A172 (cell line): ENCODE results near the gene CDK11A. TPM values are rescaled to one million over a fixed set of nuclear protein-coding genes. Genes with fewer than 3 reads are reported as not detected.
"Not testable (repeated sequence)": the region's sequence is repeated elsewhere in the genome, so short reads cannot be mapped to it uniquely, and the experiment has no call there.

Experiments
- DNase-seq: peaks from one replicate; pipeline ENCODE4 v3.0.0-alpha.2; 2015; ENCODE audit warnings: low spot score
- total RNA-seq: library from RNA; depleted of rRNA; stranded (reverse); fragments of >200 nt; shearing (Covaris generic); gene quantifications from 2 replicates; pipeline ENCODE4 v1.2.3, GENCODE V29; 2014

CDK11A gene
- total RNA-seq, 1 experiment from 2014 or later = 9.8 TPM

DNA sequence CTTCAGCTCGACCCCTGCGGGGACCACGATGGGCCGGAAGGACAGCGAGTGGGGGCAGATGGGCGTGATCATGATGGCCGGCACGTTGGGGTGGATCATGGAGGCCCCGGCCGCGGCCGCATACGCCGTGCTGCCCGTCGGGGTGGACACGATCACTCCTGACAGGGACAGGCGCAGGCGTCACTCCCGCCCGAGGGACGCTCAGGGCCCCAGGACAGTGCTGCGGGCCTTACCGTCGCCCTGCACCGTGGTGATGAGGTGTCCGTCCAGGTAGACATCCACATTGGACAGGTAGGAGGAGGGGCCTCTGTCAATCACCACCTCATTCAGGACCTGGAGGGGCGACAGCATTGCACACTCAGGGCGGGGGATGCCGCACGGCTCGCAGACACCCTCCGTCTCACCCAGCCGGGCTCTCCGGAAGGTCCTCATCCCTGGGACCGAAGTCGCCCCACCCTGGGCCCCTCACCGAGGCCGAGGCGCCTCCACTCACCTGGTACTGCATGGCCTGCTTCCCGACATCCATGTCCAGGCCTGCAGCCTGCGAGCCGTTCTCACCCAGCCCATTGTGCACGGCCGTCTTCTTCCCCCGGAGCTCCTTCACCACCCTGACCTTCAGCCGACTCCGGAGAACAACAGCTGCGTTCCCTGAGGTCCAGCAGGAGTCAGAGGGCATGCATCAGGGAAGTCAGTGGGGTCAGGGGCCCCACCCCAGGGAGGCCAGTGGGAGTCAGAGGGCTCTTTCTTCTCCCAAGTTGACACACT, 30.1 kb upstream of the CDK11A start:
- DNase-seq = no peak

- DNase-seq = no peak
These were observed 29.4 kb upstream of the CDK11A start for GRCh38 chr1:1753607-1754005.

DNA sequence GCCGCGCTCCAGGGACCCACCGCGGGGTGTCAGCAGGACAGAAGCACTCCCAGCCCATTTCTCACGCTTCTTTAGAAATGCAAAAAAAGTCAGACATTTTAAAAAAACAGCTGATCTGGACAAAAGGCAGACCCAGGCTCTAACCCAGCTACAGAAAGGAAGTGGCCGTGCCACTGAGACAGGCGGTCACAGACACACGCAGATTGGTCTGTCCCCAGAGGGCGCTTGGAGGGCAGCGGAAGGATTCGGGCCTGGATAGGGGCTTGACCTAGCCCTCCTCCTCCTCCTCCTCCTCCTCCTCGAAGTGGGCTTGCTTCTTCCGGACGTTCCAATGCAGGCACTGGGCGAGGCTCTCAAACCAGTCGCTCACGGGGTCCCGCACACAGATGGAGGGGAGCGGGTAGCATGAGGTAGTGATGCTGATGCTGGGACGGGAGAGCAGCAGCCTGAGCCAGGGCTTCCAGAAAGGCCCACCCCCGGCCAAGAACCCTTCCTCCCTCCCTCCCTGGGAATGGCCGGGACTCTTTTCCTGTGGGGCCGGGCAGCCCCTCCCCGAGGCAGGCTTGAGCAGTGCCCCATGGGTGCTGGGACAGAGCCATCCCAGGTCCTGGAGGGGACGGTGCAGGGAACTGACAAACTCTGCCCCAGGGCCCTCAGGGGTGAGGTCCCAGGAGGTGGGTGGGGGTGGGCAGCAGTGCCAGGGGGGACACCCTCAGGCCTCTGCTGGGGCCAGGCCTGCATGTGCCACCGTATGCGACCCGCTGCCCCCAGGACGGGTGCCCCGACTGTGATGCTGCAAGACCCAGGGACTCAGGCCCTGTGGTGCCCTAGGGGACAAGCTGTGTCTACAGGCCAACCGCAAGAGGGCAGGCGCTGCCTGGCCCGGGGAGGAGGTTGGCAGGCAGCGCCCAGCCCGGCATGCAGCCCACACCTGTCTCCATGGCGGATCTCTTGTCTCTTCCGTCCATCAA, 28.8 kb upstream of the CDK11A start:
- no peak for DNase-seq

GRCh38 chr1:1752190-1752589, 28.0 kb upstream of the CDK11A start:
- no peak for DNase-seq

GRCh38 chr1:1749941-1750340, 25.8 kb upstream of the CDK11A start:
- not testable (repeated sequence) for DNase-seq

DNA sequence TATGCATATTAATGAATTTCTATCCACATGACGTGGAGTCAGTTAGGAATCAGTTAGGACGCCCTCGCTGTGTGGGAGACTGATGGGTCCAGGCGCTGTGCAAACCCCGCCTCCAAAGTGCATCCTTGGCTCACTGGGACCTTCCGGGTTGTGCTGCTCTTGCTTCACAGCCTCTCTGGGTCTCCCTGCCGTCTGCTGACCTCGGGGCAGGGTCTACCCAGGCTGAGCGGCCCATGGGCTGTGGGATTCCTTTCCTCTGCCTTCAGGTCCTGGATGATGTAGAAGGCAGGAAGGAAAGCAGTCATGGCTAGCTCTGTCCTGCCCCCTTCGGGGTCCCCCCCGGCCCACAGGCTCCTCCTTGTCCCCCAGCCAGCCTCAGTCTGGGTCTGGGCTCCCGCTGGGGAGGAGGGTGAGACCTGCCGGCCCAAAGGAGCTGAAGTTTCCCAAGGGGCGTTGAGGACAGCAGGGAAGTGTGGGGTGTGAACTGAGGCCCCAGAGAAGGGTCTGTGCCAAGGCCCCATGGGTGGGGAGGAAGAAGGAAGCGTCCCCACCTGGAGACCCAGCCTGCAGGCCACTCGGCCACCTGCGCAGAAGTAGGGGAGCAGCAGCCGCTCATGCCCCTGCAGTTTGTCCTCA, 24.6 kb upstream of the CDK11A start:
- no peak for DNase-seq

GRCh38 chr1:1746566-1746909, 22.4 kb upstream of the CDK11A start:
- DNase-seq = not testable (repeated sequence)

DNA sequence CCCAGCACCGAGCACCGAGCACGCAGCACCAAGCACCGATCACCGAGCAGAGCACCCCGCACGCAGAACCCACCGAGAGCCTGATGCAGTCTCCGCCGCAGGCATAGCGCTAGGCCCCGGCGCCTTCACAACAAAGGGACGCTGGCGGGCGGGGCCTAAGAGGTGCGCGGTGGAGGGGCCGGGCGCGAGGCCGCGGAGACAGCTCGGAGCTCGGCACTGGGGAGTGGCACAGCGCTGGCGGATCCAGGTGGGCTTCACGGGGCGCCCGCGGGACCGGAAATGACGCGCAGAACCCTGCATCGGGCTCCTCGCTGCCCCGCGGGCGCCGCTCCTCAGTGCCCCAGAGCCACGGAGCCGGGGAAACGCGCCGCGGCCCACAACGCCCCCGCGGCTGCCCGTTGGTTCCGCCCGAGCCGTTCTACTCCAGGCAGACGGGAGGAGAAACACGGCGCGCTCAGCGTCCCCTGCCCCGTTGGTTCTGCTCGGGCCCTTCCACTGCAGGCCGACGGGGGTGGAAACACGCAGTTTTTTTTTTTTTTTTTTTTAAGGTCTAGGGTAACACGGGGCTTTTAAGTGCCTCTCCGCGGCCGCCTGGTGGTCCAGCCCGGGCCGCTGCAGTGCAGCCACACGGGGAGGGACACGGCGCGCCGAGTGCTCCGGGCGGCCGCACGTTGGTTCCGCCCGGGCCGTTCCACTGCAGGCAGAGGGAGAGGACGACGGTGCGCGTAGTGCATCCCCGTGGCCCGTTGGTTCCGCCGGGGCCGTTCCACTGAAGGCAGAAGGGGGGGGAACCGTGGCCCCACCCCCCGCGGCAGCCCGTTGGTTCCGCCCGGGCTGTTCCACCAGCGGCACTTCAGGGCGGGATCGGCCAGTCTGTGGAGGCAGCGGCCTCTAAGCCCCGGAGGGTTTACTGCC, 21.8 kb upstream of the CDK11A start:
- DNase-seq = peak; percentile 47

GRCh38 chr1:1742529-1742928, 18.4 kb upstream of the CDK11A start:
- not testable (repeated sequence) for DNase-seq

GRCh38 chr1:1741013-1741412, 16.9 kb upstream of the CDK11A start:
- peak; percentile 79 for DNase-seq

DNA sequence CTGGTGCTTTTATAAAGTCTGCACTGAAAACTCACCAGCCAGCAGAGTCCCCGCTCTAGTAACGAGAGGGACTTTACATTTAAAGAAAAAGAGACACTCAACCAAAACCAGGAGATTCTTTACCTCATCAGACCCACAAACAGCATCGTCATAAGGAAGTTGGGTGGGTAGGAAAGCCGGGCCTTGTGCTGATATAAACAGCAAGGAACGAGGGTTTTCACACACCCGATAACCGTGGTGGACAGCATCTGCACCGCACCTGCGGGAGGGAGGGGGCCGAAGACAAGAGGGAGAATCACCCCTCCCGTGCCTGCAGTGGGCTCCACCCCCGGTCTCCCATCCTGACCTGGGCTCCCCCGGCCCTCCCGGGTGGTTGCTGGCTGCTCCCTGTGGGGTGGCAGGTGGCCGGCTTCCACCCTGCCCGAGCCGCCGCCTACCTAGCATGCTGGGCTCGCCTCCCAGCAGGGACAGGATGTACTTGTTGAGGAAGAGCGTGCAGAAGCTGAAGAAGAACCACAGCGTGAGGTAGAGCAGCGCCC, 14.7 kb upstream of the CDK11A start:
- not testable (repeated sequence) for DNase-seq

DNA sequence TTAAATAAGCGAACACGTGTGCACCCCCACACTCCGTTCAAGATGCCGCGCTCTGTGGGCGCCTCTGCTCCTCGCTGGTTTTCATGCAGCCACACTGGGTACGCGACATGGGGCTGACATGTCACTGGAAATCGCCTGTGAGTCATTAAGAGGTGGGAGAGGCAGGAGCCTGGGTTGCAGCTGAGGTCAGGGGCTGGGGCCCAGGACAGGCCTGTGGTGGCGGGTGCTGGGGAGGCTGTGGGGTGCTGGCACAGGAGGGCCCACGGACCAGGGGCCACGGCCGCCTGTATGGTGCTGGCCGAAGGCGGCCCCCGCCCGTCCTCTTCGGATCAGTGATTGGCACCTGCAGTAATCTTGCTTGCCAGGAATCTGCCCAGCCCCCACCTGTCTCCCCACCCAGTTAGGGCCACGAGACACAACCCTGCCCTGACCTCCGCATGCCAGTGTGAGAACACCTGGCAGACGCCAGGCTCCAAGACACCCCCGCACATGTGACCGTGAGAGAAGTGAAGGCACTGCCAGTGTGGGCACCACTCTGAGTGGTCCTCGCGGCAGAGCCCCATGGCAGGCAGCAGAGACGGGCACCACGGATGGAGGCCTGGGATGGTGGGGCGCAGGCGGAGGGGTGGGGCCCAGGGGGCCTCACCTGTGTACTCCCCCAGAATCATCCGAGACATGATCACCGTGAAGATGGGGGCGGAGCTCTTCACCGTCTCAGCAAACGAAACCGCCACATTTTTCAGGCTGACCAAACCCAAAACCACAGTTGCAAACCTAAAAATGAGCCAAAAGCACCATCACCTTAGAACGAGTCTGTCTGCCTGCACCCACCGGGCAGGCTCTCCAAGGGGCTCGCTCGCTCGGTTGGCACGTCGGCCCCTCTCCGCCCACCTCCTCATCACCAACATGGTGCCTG, 13.8 kb upstream of the CDK11A start:
- not testable (repeated sequence) for DNase-seq

DNA sequence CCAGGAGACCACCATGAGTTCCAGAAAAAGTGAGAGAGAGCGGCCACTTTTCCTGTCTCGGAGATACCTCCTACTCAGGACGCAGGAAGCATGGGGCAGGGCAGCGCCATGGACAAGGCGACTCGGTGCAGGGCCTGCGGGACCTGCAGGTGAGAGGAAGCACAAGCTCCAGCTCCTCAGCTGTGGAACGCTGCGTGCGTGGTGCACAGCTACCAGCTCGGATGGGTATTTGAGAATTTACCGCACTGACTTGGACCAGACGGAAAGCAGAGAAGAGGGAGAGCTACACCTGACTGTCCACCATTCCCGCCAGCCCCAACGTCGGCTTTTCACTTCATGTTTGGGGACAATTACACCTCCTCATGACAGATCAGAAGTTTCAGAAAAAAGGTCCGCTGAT, 8.2 kb upstream of the CDK11A start:
- no peak for DNase-seq

- no peak for DNase-seq
These were observed 6.7 kb upstream of the CDK11A start for GRCh38 chr1:1730870-1731269.

DNA sequence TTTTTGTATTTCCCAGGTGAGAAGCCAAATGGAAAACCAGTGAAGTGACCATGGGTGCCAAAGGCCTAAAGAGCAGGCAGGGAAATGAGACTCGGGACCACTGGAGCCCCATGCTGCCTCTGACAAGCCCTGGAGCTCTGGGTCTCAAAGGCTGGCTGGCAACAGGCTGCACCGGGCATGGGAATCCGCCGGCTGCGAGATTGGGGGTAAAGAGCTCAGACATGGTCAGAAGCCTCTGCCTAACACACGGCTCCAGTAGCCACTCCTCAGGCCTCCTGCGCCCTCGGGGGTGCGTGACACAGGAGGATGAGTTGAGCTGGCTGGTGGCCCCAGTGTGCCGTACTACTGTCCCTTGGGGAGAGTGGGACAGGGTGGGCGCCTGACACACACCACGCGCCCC, 6.1 kb upstream of the CDK11A start:
- not testable (repeated sequence) for DNase-seq

DNA sequence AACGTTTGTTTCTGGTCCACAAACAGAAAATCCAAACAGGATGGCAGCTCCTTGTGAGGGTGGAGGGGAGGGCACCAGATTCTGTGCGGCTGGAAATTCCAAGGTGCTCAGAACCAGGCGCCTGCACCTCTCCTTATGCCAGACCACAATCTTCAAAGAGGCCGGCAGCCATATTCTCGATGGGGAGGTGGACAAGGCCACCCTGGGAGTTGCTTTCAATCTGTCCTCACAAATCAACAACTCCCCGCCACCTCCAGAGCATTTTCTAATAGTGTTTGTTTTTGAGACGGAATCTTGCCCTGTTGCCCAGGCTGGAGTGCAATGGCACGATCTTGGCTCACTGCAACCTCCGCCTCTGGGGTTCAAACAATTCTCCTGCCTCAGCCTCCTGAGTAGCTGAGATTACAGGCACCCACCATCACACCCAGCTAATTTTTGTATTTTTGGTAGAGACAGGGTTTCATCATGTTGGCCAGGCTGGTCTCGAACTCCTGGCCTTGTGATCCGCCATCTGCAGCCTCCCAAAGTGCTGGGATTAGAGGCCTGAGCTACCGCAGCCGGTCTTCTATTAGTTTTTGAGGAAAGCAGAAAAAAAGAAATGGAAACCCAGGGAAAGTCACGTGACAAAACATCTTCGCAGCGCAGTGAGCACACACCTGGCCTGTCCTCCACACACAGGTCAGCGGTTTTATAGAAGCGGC, 5.1 kb upstream of the CDK11A start:
- DNase-seq = not testable (repeated sequence)

GRCh38 chr1:1728308-1729005, 4.3 kb upstream of the CDK11A start:
- not testable (repeated sequence) for DNase-seq

- DNase-seq = not testable (repeated sequence)
These were observed 3.0 kb upstream of the CDK11A start for GRCh38 chr1:1727131-1727651.
